GM20000 (cell line): Measurements from ENCODE around the gene NKAIN2.

ENCODE experiments used
- DNase-seq: peaks from one replicate; pipeline ENCODE4 v3.0.0; 2012; ENCODE audit warnings: low spot score
- CTCF ChIP-seq: IDR thresholded peaks from 2 replicates; pipeline ENCODE4 v1.5.1; 2012; ENCODE audit warnings: mild to moderate bottlenecking, control low read depth; ENCODE audit errors: extremely low read depth, missing control alignments

NKAIN2 gene

GRCh38 chr6:123771126-123771525 is 32.5 kb upstream of the NKAIN2 start:
- TF ChIP-seq CTCF: no peak
- DNase-seq: no peak

GRCh38 chr6:123777563-123777962 is 26.1 kb upstream of the NKAIN2 start:
- TF ChIP-seq CTCF: no peak
- no peak for DNase-seq

GRCh38 chr6:123780021-123780420 is 23.6 kb upstream of the NKAIN2 start:
- no peak for TF ChIP-seq CTCF
- DNase-seq: no peak

GRCh38 chr6:123784330-123784729 is 19.3 kb upstream of the NKAIN2 start:
- no peak for TF ChIP-seq CTCF
- no peak for DNase-seq

- TF ChIP-seq CTCF: no peak
- DNase-seq: no peak
These were observed 18.6 kb upstream of the NKAIN2 start for GRCh38 chr6:123785039-123785438.

GRCh38 chr6:123788319-123788718 is 15.3 kb upstream of the NKAIN2 start:
- no peak for DNase-seq
- no peak for TF ChIP-seq CTCF

- TF ChIP-seq CTCF: no peak
- no peak for DNase-seq
These were observed 9.5 kb upstream of the NKAIN2 start for GRCh38 chr6:123794190-123794589.
